GM21381 (cell line): ENCODE results near the gene ARSK.
"Not testable (repeated sequence)": the region's sequence is repeated elsewhere in the genome, so short reads cannot be mapped to it uniquely, and the experiment has no call there.

Source experiments
- ATAC-seq: cut with Tn5 transposase; IDR thresholded peaks from one replicate; pipeline ENCODE4 v1.9.1; 2021; ENCODE audit warnings: mild to moderate bottlenecking, moderate library complexity; ENCODE audit not compliant: unreplicated experiment

Gene ARSK

DNA sequence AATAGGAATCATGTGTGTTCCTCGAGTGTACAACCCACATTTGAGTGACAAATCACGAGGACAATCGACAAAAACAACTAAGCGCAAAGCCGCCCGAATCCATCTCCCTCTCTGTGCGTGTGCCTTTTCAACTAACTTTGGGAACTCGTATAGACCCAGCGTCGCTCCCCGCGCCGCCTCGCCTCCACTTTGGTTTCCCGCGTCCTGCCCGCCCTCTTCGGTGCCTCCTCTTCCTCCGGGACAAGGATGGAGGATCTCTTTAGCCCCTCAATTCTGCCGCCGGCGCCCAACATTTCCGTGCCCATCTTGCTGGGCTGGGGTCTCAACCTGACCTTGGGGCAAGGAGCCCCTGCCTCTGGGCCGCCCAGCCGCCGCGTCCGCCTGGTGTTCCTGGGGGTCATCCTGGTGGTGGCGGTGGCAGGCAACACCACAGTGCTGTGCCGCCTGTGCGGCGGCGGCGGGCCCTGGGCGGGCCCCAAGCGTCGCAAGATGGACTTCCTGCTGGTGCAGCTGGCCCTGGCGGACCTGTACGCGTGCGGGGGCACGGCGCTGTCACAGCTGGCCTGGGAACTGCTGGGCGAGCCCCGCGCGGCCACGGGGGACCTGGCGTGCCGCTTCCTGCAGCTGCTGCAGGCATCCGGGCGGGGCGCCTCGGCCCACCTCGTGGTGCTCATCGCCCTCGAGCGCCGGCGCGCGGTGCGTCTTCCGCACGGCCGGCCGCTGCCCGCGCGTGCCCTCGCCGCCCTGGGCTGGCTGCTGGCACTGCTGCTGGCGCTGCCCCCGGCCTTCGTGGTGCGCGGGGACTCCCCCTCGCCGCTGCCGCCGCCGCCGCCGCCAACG lies 65.3 kb downstream of the ARSK start, which contains the start of gene GPR150:
GPR150 (plus strand) TSS at position 58 of the 840 bp plus-strand sequence; CDS start at position 247, 189 bp downstream.
- ATAC-seq: peak; percentile 62

DNA sequence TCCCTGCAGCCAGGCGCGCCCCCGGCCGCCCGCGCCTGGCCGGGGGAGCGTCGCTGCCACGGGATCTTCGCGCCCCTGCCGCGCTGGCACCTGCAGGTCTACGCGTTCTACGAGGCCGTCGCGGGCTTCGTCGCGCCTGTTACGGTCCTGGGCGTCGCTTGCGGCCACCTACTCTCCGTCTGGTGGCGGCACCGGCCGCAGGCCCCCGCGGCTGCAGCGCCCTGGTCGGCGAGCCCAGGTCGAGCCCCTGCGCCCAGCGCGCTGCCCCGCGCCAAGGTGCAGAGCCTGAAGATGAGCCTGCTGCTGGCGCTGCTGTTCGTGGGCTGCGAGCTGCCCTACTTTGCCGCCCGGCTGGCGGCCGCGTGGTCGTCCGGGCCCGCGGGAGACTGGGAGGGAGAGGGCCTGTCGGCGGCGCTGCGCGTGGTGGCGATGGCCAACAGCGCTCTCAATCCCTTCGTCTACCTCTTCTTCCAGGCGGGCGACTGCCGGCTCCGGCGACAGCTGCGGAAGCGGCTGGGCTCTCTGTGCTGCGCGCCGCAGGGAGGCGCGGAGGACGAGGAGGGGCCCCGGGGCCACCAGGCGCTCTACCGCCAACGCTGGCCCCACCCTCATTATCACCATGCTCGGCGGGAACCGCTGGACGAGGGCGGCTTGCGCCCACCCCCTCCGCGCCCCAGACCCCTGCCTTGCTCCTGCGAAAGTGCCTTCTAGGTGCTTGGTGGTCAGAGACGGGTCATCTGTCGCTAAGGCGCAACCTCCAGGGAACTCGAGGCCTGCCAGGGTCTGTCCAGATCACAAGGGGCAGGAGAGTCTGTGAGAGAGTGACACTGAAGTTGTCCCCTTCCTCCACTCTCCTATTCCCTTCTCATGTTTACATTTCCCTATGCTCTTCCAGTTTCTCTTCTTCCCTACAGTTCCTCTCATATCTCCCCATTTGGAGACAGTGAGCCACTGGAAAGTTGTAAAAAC lies 66.3 kb downstream of the ARSK start:
- peak; percentile 39 for ATAC-seq

DNA sequence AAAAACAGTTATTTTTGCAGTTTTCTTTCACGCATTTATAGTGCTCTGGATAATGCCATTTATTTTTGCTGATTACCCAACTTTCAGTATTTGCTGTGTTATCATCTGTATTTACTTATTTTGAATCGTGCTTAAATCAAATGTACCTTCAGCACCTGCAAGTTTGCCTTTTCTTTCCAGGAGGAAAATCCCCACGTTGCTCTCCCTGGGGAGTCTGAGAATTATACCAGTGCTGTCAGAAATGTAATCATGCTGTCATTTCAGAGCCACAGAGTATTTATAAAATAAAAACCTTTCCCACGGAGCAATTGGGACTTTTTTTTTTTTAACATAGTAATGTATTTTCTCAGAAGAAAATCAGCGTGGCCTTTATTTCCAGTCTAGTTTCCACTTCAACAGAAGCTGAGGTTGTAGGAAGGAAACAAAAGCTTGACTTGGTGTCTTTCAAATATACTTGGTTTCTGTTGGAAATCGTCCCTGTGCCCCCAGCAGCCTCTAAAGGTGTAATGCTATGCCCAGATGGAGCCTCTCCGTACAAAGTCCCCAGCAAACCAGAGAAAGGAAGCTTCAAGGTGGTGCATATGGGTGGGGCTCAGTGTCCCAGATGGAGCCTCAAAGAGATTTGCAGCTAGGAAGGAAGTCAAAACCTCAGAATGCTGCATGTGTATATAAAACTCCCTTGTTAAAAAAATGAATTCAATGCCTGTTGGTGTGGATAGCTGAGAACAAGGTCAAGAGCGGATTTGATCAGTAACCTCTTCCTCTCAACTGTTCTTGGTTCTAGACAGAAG lies 67.1 kb downstream of the ARSK start:
- no peak for ATAC-seq

DNA sequence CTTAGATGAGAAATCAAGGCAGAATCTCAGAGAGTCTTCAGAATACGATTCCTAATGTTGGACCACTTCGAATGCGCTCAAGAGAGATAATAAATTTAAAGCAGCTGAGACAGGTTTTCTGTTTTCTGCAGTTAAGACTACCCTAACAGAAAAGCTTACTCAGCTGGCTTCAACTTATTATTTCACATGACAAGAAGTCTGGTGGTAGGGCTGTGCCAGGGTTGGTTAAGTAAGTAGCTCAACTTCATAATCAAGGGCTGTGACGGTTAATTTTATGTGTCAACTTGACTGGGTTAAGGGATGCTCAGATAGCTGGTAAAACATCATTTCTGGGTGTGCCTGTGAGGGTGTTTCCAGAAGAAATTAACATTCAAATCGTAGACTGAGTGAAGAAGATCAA lies 68.8 kb downstream of the ARSK start:
- ATAC-seq: no peak

DNA sequence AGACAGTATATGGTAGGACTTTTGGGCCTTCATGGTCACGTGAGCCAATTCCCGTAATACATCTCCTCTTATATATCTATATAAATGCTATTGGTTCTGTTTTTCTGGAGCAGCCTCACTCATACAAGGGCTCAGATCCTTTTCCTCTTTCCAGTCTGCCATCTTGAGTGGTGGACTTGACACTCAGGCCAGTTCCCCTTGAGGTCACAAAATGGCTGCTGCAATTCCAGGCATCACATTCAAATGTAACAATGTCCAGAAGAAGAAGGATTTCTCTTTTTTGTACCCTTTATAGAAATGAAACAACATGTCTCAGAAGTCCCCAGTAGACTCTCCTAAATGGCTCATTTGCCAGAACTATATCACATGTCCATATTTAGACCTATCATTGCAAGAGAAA lies 69.5 kb downstream of the ARSK start:
- ATAC-seq: no peak

DNA sequence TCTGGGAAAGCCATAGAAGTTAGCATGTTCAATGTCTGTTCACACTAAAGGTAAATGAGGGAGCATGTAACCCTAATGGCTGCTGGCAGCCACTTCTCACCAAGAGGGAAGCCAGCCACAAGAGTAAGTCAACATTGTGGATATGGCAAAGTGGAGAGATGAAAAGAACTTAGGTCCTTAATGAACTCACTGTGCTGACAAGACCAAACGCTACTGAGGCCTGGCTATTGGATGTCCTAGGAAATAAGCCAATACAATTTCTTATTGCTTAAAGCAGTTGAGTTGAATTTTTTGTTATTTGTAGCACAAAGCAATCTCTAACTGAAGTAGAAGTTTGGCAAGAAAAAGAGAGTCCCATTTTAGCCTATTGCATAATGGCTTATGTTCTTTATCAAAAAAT lies 71.8 kb downstream of the ARSK start:
- no peak for ATAC-seq

DNA sequence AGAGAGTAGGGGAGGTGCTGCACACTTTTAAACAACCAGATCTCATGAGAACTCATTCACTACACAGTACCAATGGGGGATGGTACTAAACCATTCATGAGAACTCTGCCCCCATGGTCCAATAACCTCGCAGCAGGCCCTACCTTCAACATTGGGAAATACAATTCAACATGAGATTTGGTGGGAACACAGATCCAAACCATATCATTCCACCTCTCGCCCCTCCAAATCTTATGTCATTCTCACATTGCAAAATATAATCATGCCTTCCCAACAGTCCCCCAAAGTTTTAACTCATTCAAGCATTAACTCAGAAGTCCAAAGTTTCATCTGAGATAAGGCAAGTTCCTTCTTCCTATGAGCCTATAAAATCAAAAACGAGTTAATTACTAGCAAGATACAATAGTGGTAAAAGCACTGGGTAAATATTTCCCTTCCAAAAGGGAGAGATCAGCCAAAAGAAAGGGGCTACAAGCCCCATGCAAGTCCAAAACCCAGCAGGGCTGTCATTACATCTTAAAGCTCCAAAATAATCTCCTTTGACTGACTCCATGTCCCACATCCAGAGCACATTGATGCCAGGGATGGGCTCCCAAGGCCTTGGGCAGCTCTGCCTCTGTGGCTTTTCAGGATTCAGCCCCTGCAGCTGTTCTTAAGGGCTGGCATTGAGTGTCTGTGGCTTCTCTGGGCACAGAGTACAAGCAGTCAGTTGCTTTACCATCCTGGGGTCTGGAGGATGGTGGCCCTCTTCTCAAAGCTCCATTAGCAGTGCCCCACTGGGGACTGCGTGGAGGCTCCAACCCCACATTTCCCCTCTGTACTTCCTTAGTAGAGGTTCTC lies 73.3 kb downstream of the ARSK start:
- ATAC-seq: no peak

DNA sequence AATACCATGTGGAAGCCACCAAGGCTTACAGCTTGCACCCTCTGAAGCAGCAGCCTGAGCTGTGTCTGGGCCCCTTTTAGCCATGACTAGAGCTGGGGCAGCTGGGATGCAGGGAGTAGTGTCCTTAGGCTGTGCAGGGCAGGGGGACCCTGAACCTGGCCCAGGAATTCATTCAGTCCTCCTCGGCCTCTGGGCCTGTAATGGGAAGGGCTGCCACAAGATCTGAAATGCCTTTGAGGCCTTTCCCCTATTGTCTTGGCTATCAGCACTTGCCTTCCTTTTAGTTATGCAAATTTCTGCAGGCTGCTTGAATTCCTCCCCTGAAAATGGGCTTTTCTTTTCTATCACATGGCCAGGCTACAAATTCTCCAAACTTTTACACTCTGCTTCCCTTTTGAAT lies 74.0 kb downstream of the ARSK start:
- ATAC-seq: no peak

DNA sequence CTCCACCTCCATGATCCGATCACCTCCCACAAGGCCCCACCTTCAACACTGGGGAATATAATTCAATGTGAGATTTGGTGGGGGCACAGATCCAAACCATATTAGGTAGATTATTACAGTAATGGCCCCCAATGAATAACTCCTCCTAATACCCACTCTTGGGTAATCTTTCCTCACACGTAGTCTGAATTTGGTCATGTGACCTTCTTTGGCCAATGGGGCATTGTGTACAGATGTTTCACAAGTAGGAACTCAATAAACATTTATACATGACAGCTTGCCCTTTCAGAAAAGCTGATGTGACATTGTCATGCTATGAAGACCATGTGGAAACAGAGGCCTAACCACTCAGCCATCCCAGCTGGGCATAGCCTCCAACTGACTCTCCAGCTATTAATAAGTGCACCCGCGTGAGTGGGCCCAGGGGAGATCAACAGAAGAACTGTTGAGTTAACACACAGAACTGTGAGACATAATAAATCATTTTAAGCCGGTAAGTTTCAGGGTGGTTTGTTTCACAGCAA lies 75.6 kb downstream of the ARSK start:
- ATAC-seq: no peak

DNA sequence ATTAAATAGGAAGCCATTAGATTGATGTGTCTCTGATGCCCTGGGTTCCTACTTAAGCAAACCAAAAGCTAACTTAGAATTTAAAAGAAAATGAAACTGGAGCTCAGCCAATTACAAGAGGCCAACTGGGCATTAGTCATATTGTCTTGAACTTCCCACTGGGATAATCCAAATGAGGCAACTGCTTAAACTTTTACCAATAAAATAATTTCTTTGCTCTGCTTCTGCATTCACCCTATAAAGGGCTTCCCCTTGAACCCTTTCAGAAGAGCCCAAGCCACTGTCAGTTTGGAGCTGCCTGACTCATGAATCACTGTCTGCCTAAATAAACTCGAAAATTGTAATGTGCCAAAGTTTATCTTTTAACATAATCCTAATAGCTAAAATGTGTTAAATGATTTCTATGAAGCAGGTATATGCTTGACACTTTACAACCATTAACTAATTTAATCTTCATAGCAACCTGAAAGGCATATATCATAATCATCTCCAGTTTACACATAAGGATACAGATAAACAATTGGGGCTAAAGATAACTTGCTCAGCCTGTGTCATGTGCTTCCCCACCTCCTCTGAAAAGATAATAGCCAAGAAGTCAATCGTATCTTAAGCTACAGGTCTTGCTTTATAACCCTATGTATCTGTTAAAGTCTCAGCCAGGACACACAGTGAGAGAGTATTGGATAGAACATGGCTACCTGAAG lies 76.5 kb downstream of the ARSK start:
- ATAC-seq: no peak

DNA sequence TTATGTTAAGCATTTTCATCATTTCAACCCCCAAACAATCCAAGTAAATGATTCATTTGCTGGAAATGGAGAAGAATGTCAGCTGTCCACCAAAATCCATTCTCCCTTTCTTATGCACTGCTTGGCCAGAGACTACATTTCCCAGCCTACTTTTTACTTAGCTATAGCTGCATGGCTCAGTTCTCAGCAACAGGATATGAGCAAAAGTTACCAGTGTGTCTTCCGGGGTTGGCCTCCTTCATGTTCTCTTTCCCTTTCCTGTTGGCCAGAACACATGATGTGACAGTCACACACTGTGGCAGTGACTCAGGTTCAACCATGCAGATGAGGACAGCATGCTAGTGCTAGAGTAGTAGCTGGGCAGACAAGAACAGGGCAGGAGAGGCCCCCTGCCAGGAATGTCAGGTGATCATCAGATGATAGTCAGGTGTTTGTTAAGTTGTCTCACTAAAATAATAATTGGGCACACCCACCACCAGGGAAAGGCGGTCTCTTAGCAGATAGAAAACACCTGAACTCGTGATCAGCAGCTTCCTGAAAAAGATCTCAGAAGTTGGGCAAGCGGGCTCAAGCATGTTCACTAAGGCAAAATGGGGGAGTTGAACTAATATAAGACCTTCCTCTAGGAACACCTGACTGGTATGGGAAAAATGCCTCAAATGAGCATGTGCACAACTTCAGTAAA lies 77.2 kb downstream of the ARSK start:
- ATAC-seq: peak; percentile 84

DNA sequence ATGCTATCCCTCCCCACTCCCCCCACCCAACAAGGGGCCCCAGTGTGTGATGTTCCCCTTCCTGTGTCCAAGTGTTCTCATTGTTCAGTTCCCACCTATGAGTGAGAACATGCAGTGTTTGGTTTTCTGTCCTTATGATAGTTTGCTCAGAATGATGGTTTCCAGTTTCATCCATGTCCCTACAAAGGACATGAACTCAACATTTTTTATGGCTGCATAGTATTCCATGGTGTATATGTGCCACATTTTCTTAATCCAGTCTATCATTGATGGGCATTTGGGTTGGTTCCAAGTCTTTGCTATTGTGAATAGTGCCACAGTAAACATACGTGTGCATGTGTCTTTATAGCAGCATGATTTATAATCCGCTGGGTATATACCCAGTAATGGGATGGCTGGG lies 78.0 kb downstream of the ARSK start:
- ATAC-seq: not testable (repeated sequence)

DNA sequence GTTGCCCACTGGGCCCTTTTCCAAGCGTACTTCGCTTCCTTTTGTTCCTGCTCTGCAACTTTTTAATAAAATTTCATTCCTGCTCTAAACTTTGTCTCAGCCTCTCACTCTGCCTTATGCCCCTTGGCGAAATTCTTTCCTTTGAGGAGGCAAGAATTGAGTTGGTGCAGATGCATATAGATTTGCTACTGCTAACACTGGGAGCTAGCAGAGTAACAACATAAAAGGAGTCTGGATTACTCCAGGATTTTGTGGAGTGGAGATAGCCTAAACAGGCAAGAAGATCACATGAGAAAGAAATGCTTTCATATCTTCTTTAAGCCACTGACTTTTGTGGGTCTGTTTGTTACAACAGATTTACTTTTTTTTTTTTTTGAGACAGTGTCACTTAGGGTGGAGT lies 78.8 kb downstream of the ARSK start:
- no peak for ATAC-seq

DNA sequence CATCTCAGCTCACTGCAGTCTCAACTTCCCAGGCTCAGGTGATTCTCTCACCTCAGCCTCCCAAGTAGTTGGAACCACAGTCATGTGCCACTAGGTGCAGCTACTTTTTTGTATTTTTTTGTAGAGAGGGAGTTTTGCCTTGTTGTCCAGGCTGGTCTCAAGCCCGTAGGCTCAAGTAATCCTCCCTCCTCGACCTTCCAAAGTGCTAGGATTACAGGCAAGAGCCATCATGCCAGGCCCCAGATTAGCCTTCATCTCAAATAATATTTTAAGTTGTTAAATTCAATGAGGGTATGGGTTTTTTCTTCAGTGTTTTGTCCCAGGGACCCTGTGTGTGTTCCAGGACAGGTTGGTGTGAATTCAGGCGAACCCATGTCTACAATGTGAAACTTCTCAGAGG lies 79.2 kb downstream of the ARSK start:
- ATAC-seq: no peak

DNA sequence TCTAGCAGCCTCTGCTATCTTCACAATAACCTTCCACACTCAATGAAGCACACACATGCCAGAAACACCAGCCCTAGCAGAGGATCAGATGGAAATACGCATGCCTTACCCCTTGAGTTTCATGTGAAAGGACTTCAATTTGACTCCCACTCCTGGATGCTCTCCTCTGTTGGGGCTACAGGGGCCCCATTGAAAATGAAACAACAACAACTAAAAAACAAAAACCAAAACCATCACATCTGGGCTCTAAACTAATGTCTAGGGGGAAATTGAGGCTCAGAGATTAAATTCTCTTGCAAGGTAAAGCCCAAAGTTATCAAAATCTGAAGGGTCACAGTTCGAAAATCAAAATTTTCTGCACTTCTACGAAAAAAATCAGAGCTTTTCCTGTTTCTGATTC lies 83.7 kb downstream of the ARSK start:
- no peak for ATAC-seq

DNA sequence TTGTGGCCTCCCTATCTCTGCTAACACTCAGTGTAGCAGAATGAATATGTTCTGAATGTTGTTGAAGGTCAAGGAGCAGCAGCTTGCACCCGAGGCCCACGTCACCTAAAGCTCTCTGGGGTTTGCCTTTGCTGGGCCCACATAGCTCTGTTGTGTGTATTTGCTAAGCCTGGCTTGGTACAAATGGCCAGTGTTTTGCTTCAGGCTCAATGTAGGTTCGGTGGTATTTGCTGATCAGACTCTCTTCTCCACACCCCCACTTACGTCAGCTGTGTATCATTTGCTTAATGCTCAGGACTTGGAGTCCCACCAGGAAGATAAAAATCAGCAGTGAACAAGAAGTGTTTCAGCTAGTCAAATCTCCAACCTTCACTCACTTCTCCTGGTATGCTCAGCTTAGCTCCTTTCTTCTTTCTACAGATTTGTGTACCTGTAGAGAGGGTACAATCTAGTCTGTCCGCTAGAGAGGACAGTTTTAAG lies 86.9 kb downstream of the ARSK start:
- ATAC-seq: no peak

DNA sequence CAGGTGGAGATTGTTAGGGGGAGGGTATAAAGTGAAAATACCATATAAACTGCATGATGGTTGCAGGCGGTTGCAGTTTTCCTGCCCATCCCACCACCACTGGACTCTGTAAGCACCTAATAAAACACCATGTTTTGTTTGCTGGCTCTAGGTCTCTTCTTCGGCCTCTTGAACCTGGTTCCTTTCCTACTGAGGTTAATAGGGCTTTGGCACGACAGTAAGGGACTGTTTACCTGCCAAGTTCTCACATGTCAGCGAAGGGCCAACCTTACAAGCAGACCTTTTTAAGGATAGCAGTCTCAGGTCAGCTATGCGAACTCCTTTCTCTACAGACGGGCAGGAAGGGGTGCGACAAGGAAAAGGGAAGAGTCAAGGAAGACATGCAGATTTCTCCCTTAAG lies 88.3 kb downstream of the ARSK start:
- ATAC-seq: no peak

DNA sequence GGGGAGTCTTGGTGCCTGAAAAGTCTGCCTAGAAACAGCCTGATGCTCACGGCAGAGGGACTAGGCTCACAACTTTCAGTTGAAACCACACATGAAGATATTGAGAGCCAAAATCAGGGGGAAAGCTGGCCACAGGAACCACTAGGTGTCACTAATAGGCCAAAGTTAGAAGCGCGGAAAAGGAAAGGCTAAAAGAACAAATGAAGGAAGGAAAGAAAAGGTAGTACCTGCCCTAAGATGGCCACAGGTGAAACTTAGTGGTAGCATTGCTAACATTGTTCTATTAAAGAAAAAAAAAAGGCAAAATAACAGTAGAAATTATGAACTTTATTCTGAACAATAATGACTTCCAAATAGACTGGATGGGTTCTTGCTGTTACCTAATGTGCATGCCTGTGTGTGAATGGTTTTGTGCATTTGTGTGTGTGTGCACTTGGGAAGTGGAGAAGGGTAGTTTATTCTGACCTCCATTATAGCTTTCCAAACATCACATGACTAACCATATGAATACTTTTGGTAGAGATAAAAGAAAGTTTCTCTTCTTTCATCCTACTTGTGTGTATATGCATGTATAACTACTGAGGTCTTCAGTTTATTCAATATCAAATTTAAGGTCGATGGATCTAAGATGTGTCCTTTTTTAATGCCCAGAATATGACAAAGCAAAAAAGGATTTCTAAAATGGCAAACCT lies 89.6 kb downstream of the ARSK start:
- peak; percentile 39 for ATAC-seq
